Measurements from ENCODE around the gene RASGRP1. TPM values are rescaled to one million over a fixed set of nuclear protein-coding genes. Genes with fewer than 3 reads are reported as not detected.

RASGRP1 gene
- polyA plus RNA-seq, 1 of the 3 experiments (the other 2 are of a cell fraction) = 0.03 TPM

- no peak overlapping the region for H3K27ac ChIP-seq (ENCODE audit: low read depth in 2 of 2, low read length in 1 of 2)
- H2AFZ ChIP-seq (ENCODE audit: low read depth) = no peak overlapping the region
- no peak for TF ChIP-seq EP300 (IDR thresholded peaks at IDR 0.05; ENCODE audit: borderline replicate concordance in 1 of 2, low read depth in 1 of 2, low read length in 1 of 2)
- TF ChIP-seq MAX (IDR thresholded peaks at IDR 0.05; ENCODE audit: low read depth) = no peak
- no peak for TF ChIP-seq RFX5 (IDR thresholded peaks at IDR 0.05; ENCODE audit: low read length)
- TF ChIP-seq YY1 (IDR thresholded peaks at IDR 0.05; ENCODE audit: low read depth) = no peak
- no peak for TF ChIP-seq TCF12 (IDR thresholded peaks at IDR 0.05)
- no peak for TF ChIP-seq EZH2phosphoT487 (IDR thresholded peaks at IDR 0.05; ENCODE audit: borderline replicate concordance, low read depth)
- no peak for TF ChIP-seq FOXM1 (IDR thresholded peaks at IDR 0.05; ENCODE audit: low read depth)
- no peak for TF ChIP-seq TAF1 (IDR thresholded peaks at IDR 0.05; ENCODE audit: borderline replicate concordance, low read depth, low read length)
- no peak for TF ChIP-seq GABPA (IDR thresholded peaks at IDR 0.05; ENCODE audit: low read depth)
- no peak for TF ChIP-seq MXI1 (IDR thresholded peaks at IDR 0.05; ENCODE audit: low read depth, low read length)
- TF ChIP-seq NRF1 (IDR thresholded peaks at IDR 0.05; ENCODE audit: low read depth, low read length) = no peak
- no peak for TF ChIP-seq CHD2 (IDR thresholded peaks at IDR 0.05; ENCODE audit: low read length, partially characterized antibody)
- no peak for TF ChIP-seq PBX3 (IDR thresholded peaks at IDR 0.05)
- TF ChIP-seq SMC3 (IDR thresholded peaks at IDR 0.05; ENCODE audit: low read depth, low read length) = no peak
- TF ChIP-seq RAD21 (IDR thresholded peaks at IDR 0.05; ENCODE audit: low read length) = no peak
- no peaks in the 10 kb centered on the region for H3K9me2 ChIP-seq
- H3K79me2 ChIP-seq (ENCODE audit: insufficient read depth) = no peaks in the 10 kb centered on the region
- no peaks in the 10 kb centered on the region for H4K20me1 ChIP-seq (ENCODE audit: insufficient read depth)
- no peaks in the 10 kb centered on the region for H3F3A ChIP-seq (replicated peaks; ENCODE audit: insufficient read depth)
- ChIA-PET POLR2A (no interaction called here), CTCF (interaction anchor here (2.6 kb wide), 1 partner anchor 14 kb away, joined by 17 read pairs; the partner anchor contains the start of gene RASGRP1)
- no peaks in the 10 kb centered on the region for H3K9me3 ChIP-seq
- H3K36me3 ChIP-seq (replicated peaks in 1 of 2; ENCODE audit: control insufficient read depth in 1 of 2, insufficient read depth in 2 of 2, low read length in 1 of 2) = no peaks in the 10 kb centered on the region
- H3K4me3 ChIP-seq (ENCODE audit: low read depth in 2 of 2, low read length in 1 of 2) = no peak overlapping the region
- peaks cover 19% of the 10 kb centered on the region; the same call in 1 of the 2 replicates for H3K27me3 ChIP-seq (ENCODE audit: insufficient read depth)
- no peak overlapping the region for H3K4me2 ChIP-seq
- H3K4me1 ChIP-seq (ENCODE audit: control insufficient read depth in 1 of 2, insufficient read depth in 2 of 2, low read depth in 1 of 2, low read length in 1 of 2) = no peaks in the 10 kb centered on the region
- no peak for DNase-seq
- 58% methylated on average over 7 of the region's 7 CpGs for WGBS (ENCODE audit: low lambda C conversion rate)
- no peak overlapping the region for H3K9ac ChIP-seq
Measured at GRCh38 chr15:38577424-38577987, 12.9 kb upstream of the RASGRP1 start.

GRCh38 chr15:38576837-38577236 is 12.2 kb upstream of the RASGRP1 start:
- Histone ChIP-seq H3K36me3 (replicated peaks in 1 of 2; ENCODE audit: control insufficient read depth in 1 of 2, insufficient read depth in 2 of 2, low read length in 1 of 2) (no peaks in the 10 kb centered on the region), H3K9ac (no peak overlapping the region), H3K9me3 (no peaks in the 10 kb centered on the region), H3K9me2 (no peaks in the 10 kb centered on the region), H3K27me3 (ENCODE audit: insufficient read depth) (peaks cover 19% of the 10 kb centered on the region; the same call in 1 of the 2 replicates), H3K4me1 (ENCODE audit: control insufficient read depth in 1 of 2, insufficient read depth in 2 of 2, low read depth in 1 of 2, low read length in 1 of 2) (no peaks in the 10 kb centered on the region), H3K4me3 (ENCODE audit: low read depth in 2 of 2, low read length in 1 of 2) (no peak overlapping the region), H3F3A (replicated peaks; ENCODE audit: insufficient read depth) (no peaks in the 10 kb centered on the region), H3K79me2 (ENCODE audit: insufficient read depth) (no peaks in the 10 kb centered on the region), H2AFZ (ENCODE audit: low read depth) (no peak overlapping the region), H4K20me1 (ENCODE audit: insufficient read depth) (no peaks in the 10 kb centered on the region), H3K4me2 (no peak overlapping the region), H3K27ac (ENCODE audit: low read depth in 2 of 2, low read length in 1 of 2) (no peak overlapping the region)
- CTCF ChIA-PET = interaction anchor here (2.6 kb wide), 1 partner anchor 13 kb away, joined by 17 read pairs; the partner anchor contains the start of gene RASGRP1
- 73% methylated on average over 3 of the region's 3 CpGs for WGBS (ENCODE audit: low lambda C conversion rate)
- DNase-seq = no peak
- TF ChIP-seq REST (IDR thresholded peaks at IDR 0.05; ENCODE audit: low read depth, low read length) (no peak), RXRA (IDR thresholded peaks at IDR 0.05; ENCODE audit: borderline replicate concordance, low read depth) (no peak), SIN3A (IDR thresholded peaks at IDR 0.05; ENCODE audit: borderline replicate concordance, low read depth, low read length) (no peak), POLR2AphosphoS5 (IDR thresholded peaks at IDR 0.05; ENCODE audit: low read depth, low read length) (no peak), JUND (IDR thresholded peaks at IDR 0.05) (no peak), YY1 (IDR thresholded peaks at IDR 0.05; ENCODE audit: low read depth) (no peak)
- POLR2A ChIA-PET = no interaction called here

All from SK-N-SH (cell line).